Coronary artery (tissue), 2 donors: ENCODE results near the gene MLYCD.

Experiments used
- DNase-seq: peaks from one replicate; pipeline ENCODE4 v3.0.0-alpha.2; 2017; ENCODE audit warnings: low spot score
- H3K27ac ChIP-seq, 2 donors: fragments of 200-600 bp; sonication (generic); one replicate each; pipeline ENCODE4 v1.5.1; 2016 to 2019
- H3K4me3 ChIP-seq: fragments of 200-600 bp; sonication (generic); 2 replicates; pipeline ENCODE4 v1.5.1; 2016; ENCODE audit warnings: mild to moderate bottlenecking, moderate library complexity
- TF ChIP-seq, protein P1 (sequence below): fragments of 200-600 bp; sonication (generic); IDR thresholded peaks from one replicate; pipeline ENCODE4 v1.5.1; 2019; ENCODE audit warnings: antibody characterized with exemption

MLYCD gene

DNA sequence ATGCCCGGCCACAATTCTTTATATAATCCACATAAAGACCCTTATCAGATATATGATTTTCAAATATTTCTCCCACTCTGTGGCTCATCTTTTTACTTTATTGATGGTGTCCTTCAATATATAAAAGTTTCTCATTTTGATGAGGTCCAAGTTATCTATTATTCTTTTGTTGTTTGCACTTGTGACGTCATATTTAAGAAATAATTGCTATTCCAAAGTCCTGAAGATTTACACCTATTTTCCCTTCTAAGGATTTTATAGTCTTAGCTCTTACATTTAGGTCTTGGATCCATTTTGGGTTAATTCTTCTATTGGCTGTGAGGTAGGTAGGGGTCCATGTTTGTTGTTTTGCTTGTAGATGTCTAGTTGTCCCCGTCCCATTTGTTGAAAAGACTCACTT is 3.0 kb upstream of the MLYCD start:
- Histone ChIP-seq H3K4me3 (no peak overlapping the region), H3K27ac (no peak overlapping the region)
- DNase-seq = no peak
- TF ChIP-seq, protein P1, sequence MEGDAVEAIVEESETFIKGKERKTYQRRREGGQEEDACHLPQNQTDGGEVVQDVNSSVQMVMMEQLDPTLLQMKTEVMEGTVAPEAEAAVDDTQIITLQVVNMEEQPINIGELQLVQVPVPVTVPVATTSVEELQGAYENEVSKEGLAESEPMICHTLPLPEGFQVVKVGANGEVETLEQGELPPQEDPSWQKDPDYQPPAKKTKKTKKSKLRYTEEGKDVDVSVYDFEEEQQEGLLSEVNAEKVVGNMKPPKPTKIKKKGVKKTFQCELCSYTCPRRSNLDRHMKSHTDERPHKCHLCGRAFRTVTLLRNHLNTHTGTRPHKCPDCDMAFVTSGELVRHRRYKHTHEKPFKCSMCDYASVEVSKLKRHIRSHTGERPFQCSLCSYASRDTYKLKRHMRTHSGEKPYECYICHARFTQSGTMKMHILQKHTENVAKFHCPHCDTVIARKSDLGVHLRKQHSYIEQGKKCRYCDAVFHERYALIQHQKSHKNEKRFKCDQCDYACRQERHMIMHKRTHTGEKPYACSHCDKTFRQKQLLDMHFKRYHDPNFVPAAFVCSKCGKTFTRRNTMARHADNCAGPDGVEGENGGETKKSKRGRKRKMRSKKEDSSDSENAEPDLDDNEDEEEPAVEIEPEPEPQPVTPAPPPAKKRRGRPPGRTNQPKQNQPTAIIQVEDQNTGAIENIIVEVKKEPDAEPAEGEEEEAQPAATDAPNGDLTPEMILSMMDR = no peak

DNA sequence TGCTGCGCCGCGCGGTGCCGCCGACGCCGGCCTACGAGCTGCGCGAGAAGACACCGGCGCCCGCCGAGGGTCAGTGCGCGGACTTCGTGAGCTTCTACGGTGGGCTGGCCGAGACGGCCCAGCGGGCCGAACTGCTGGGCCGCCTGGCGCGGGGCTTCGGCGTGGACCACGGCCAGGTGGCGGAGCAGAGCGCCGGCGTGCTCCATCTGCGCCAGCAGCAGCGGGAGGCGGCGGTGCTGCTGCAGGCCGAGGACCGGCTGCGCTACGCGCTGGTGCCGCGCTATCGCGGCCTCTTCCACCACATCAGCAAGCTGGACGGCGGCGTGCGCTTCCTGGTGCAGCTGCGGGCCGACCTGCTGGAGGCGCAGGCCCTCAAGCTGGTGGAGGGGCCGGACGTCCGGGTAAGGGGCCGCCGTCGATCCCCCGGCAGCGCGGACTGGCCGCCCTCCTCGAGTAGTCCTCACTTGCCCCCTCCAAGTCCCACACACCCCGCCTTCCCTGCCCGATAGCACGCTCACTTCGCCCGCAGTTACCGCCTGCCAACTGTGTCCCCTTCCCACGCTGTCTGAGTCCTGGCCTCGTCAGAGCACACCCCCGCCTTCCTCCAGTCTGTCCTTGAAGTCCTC is 470 bp downstream of the MLYCD start:
- peak; percentile 80 for DNase-seq
- TF ChIP-seq, protein P1 = no peak
- peak overlapping the region; percentile 88 to 99 for H3K27ac ChIP-seq

DNA sequence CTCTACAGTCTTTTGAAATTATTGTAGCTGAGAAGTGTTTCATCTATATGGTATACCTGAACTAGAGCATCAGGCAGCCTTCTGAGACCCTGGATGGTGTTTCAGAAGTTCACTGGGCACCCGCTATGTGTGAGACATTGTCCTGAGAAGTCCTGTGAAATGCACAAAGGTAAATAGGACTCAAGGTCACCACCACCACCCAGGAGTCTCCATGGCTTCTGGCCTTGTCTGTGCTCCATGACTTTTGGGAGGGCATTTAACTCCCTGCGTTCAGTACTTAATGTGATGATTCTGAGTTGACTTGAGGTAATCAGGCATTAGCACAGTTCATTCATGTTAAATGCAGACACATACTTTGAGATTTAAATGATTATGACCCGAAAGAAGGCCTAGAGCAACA is 1.1 kb downstream of the MLYCD start:
- no peak for DNase-seq
- TF ChIP-seq, protein P1 = no peak
- Histone ChIP-seq H3K27ac (peak overlapping the region; percentile 88 to 99), H3K4me3 (peak overlapping the region; percentile 98)

More for the DNA sequence above, 470 bp downstream of the MLYCD start:
- H3K4me3 ChIP-seq = peak overlapping the region; percentile 98

DNA sequence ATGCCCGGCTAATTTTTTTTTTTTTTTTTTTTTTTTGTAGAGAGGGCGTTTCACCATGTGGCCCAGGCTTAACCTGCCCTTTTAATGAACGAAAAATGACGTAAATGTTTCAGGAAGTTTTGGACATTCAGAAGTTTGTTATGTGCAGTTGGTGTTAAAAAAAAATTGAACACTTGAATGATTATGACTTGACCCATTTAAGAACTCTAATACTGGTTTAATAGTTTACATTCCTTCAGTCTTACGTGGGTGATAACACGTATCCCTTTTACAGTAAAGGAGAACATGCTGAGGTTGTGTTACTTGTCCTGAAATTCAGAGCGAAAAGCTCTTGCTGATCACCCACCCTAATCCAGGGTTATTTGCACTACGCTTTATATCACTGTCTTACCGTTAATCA is 1.7 kb downstream of the MLYCD start:
- TF ChIP-seq, protein P1 = no peak
- peak overlapping the region; percentile 1 for H3K4me3 ChIP-seq
- H3K27ac ChIP-seq = no peak overlapping the region
- DNase-seq = no peak

DNA sequence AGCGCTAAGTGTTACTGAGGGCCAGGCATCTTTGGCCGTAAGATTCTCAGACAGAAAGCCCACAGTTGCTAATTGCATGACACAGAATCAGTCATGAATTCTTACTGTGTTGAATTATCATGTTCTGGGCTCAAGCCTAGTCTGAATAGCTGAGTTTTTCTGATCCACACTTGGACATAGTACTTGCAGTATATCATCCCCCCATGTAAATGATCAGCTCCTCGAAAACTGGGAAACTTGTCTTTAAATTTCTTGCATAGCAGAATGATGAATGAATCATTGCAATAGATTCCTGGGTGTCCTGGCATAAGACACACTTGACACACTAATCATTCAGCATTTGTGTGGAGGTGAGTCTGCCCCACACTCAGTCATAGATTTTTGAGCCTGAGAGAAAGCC is 2.2 kb downstream of the MLYCD start:
- DNase-seq = no peak
- TF ChIP-seq, protein P1 = no peak
- no peak overlapping the region for H3K27ac ChIP-seq
- peak overlapping the region; percentile 1 for H3K4me3 ChIP-seq

DNA sequence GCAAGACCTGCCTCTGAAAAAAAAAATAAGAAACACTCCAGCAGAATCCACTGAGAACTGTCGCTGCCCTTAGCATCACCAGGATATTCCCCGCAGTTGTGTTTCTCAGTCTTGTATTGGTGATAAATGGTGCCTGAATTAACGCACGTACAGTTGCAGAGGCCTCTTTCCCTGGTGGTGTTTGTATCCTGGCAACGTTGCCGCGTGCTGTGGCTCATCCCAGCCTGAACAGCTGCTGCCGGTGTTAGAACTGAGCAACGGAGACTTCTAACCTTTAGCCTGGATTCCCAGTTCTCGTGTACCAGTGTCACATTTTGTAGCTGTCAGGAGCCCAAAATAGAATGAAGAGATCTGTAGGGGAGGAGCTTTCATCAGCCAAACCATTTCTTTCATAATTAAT is 4.8 kb downstream of the MLYCD start:
- TF ChIP-seq, protein P1 = no peak
- Histone ChIP-seq H3K27ac (no peak overlapping the region), H3K4me3 (no peak overlapping the region)
- no peak for DNase-seq

DNA sequence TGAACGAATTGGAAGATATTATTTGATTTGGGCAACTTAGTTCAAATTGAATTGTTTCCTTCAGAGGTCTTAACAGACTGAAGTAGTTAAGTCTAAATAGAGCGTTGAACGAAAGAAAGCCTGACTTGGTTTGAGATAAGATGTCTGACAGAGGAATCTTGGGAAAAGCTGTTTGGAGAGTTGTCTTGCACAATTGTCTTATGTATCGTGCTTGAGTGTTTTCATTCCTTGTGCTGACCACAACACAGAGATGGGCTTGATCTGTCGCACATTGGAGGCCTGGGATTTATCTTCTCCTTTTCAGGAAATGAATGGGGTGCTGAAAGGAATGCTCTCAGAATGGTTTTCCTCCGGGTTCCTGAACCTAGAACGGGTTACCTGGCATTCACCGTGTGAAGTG is 7.8 kb downstream of the MLYCD start:
- no peak overlapping the region for H3K27ac ChIP-seq
- DNase-seq = no peak
- TF ChIP-seq, protein P1 = no peak
- H3K4me3 ChIP-seq = no peak overlapping the region
